Measurements from ENCODE around the gene SBNO1. TPM values are rescaled to one million over a fixed set of nuclear protein-coding genes. Genes with fewer than 3 reads are reported as not detected.
A peak's percentile ranks its signal among the peaks of the same experiment; 100 is the strongest.
"Not testable (repeated sequence)": the region's sequence is repeated elsewhere in the genome, so short reads cannot be mapped to it uniquely, and the experiment has no call there.

SBNO1 gene
- total RNA-seq, 2 donors from 2014 or later = 59.8 to 64.0 TPM

DNA sequence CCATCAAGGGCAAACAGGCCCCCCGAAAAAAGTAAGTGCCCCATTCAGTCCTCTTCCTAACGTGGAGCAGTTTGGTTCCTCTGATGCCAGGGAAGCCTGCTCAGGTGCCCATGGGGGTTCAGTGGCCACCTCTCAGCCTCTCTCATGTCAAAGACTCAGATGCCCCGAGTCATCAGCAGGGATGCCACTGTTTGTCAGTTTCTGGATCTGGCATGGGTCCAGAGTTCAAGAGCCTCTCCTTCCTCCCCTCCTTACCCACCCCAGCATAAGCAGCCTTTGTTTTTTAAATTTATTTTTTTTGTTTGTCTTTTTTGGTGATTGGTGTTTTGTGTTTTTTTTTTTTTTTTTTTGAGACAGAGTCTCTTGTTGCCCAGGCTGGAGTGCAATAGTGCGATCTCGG lies 30.6 kb upstream of the SBNO1 start:
- Mint-ChIP-seq H3K4me3 (no peak overlapping the region), H3K27ac (no peak overlapping the region), H3K9me3 (no peaks in the 10 kb centered on the region), H3K27me3 (no peaks in the 10 kb centered on the region), H3K36me3 (ENCODE audit: low read depth) (peaks cover 89% of the 10 kb centered on the region), H3K4me1 (peaks cover 13% of the 10 kb centered on the region)
- ATAC-seq (replicated peaks) = no peak

- peaks cover 89% of the 10 kb centered on the region for H3K36me3 Mint-ChIP-seq (ENCODE audit: low read depth)
- H3K27me3 Mint-ChIP-seq = no peaks in the 10 kb centered on the region
- H3K4me3 Mint-ChIP-seq = no peak overlapping the region
- H3K9me3 Mint-ChIP-seq = no peaks in the 10 kb centered on the region
- peaks cover 10% of the 10 kb centered on the region for H3K4me1 Mint-ChIP-seq
- ATAC-seq (replicated peaks) = no peak
- no peak overlapping the region for H3K27ac Mint-ChIP-seq
Measured at GRCh38 chr12:123393747-123394146, 29.1 kb upstream of the SBNO1 start.

GRCh38 chr12:123391546-123392343 lies 27.1 kb upstream of the SBNO1 start:
- Mint-ChIP-seq H3K4me3 (peak overlapping the region; percentile 82), H3K9me3 (no peaks in the 10 kb centered on the region), H3K27me3 (no peaks in the 10 kb centered on the region), H3K27ac (peak overlapping the region; percentile 72), H3K36me3 (ENCODE audit: low read depth) (peaks cover 70% of the 10 kb centered on the region), H3K4me1 (peaks cover 16% of the 10 kb centered on the region)
- ATAC-seq (replicated peaks) = no peak

DNA sequence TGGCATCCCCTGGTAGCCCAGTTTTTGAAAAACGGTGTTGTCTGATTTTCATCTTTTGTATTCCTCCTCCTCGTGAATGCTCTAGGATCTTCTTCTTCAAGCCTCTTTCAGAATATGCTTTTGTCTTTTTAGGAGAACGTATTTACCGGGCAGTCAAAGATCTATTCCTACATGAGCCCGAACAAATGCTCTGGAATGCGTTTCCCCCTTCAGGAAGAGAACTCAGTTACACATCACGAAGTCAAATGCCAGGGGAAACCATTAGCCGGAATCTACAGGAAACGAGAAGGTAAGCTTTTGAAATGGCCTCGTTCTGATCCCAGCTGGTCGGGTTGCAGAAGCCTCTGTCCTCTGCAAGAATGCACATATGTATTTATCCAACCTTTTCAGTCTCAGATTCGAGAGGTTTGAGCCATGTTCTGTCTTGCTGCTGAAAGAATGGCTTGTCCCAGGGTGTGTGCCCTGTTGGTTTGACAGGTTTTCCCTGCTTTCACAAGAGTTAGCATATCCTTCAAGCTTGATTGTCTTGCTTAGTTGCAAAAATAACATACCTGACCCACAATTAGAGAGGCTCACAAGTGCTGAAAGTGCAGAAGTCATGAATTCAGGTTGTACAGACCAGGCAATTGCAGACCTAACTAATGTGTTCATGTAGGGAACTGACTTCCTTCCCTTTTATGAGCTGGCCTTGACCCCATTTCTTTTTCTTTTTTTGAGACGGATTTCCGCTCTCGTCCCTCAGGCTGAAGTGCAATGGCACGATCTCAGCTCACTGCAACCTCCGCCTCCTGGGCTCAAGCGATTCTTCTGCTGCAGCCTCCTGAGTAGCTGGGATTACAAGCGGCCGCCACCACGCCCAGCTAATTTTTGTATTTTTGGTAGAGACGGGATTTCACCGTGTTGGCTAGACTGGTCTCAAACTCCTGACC lies 26.1 kb upstream of the SBNO1 start:
- Mint-ChIP-seq H3K27ac (peak overlapping the region; percentile 72), H3K36me3 (ENCODE audit: low read depth) (peaks cover 60% of the 10 kb centered on the region), H3K27me3 (no peaks in the 10 kb centered on the region), H3K4me1 (peaks cover 16% of the 10 kb centered on the region), H3K4me3 (peak overlapping the region; percentile 82), H3K9me3 (no peaks in the 10 kb centered on the region)
- ATAC-seq (replicated peaks) = no peak

DNA sequence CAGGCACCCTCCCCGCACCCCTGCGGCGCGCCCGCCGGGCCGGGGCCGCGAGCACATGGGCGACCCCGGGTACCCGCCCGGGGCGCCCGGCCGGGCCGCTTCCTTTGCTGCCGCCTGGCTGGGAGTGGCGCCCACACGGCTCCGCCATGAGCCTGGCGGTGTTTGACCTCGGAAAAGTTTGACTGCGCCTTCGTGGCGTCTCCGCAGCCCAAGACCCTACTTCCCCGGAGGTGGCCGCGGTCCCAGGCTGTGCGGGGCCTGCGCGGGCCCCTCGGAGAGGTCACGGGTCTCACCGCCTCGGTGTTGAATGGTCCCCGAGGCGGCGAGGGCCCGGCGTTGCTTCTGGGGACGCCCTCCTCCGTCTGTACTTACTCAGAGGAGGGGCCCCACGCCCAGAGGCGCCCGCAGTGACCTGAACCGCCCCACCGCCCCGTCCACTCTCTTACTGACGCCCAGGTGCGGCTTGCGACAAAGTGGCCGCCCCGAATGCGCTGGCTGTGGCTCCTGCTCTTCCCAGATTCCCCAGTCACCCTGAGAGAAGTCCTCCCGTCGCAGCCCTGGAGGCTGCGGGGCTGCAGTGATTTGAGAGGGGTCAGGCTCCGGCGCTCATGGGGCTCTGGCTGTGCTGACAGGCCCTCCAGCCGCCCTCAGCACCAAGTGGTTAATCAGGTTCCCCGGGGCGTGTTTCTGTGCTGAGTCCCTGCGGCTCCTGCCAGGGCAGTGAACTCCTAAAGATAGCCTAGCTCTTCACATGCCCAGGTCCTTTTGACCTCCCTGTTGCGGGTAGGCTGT lies 25.1 kb upstream of the SBNO1 start:
- H3K4me3 Mint-ChIP-seq = peak overlapping the region; percentile 82
- peak; percentile 15 for ATAC-seq (replicated peaks)
- H3K36me3 Mint-ChIP-seq (ENCODE audit: low read depth) = peaks cover 50% of the 10 kb centered on the region
- H3K4me1 Mint-ChIP-seq = peaks cover 16% of the 10 kb centered on the region
- no peaks in the 10 kb centered on the region for H3K9me3 Mint-ChIP-seq
- H3K27ac Mint-ChIP-seq = peak overlapping the region; percentile 51
- no peaks in the 10 kb centered on the region for H3K27me3 Mint-ChIP-seq

DNA sequence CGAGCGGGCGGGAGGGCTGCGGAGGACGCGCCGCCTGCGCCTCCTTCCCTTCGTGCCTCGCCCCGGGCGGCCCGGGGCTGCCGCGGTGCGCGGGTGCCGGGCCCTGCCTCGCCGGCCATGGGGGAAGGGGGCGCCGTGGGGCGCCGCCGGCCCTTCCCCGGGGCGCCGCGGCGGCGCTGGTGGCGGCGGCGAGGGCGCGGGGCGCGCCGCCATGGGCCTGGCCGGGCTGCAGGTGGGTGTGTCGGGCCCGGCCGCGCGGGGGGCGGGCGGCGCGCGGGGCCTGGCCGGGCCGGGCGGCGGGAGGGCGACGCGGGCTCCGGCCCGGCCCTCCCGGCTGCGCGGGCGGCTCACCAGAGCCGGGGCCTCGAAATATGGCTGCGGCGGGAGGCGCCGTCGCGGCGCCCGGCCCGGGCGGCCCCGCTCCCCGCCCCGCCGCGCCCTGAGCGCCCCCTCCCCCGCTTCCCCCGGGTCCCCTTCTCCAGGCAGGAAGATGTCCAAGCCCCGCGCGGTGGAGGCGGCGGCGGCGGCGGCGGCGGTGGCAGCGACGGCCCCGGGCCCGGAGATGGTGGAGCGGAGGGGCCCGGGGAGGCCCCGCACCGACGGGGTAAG lies 24.4 kb upstream of the SBNO1 start:
- Mint-ChIP-seq H3K4me3 (no peak overlapping the region), H3K27me3 (no peaks in the 10 kb centered on the region), H3K27ac (no peak overlapping the region), H3K4me1 (peaks cover 16% of the 10 kb centered on the region), H3K9me3 (no peaks in the 10 kb centered on the region), H3K36me3 (ENCODE audit: low read depth) (peaks cover 44% of the 10 kb centered on the region)
- ATAC-seq (replicated peaks) = no peak

GRCh38 chr12:123388177-123388950 lies 23.7 kb upstream of the SBNO1 start:
- Mint-ChIP-seq H3K4me3 (peak overlapping the region; percentile 80), H3K9me3 (no peaks in the 10 kb centered on the region), H3K36me3 (ENCODE audit: low read depth) (peaks cover 37% of the 10 kb centered on the region), H3K4me1 (peaks cover 16% of the 10 kb centered on the region), H3K27ac (peak overlapping the region; percentile 81), H3K27me3 (no peaks in the 10 kb centered on the region)
- peak; percentile 55 for ATAC-seq (replicated peaks)

- no peaks in the 10 kb centered on the region for H3K9me3 Mint-ChIP-seq
- peaks cover 16% of the 10 kb centered on the region for H3K4me1 Mint-ChIP-seq
- no peak for ATAC-seq (replicated peaks)
- H3K36me3 Mint-ChIP-seq (ENCODE audit: low read depth) = peaks cover 30% of the 10 kb centered on the region
- peak overlapping the region; percentile 80 for H3K4me3 Mint-ChIP-seq
- H3K27me3 Mint-ChIP-seq = no peaks in the 10 kb centered on the region
- peak overlapping the region; percentile 81 for H3K27ac Mint-ChIP-seq
Measured at GRCh38 chr12:123387508-123388176, 23.0 kb upstream of the SBNO1 start.

- H3K27ac Mint-ChIP-seq; H3K9me3 Mint-ChIP-seq; H3K27me3 Mint-ChIP-seq; H3K4me1 Mint-ChIP-seq; H3K4me3 Mint-ChIP-seq; ATAC-seq (replicated peaks); H3K36me3 Mint-ChIP-seq (ENCODE audit: low read depth): not testable (repeated sequence)
Measured at GRCh38 chr12:123385536-123385935, 20.9 kb upstream of the SBNO1 start.

GRCh38 chr12:123384994-123385376 lies 20.3 kb upstream of the SBNO1 start:
- ATAC-seq (replicated peaks) = no peak
- H3K27me3 Mint-ChIP-seq = no peaks in the 10 kb centered on the region
- no peaks in the 10 kb centered on the region for H3K9me3 Mint-ChIP-seq
- H3K4me3 Mint-ChIP-seq = peak overlapping the region; percentile 89
- H3K4me1 Mint-ChIP-seq = peaks cover 6% of the 10 kb centered on the region
- peaks cover 4% of the 10 kb centered on the region for H3K36me3 Mint-ChIP-seq (ENCODE audit: low read depth)
- no peak overlapping the region for H3K27ac Mint-ChIP-seq

GRCh38 chr12:123384318-123384993 lies 19.8 kb upstream of the SBNO1 start:
- Mint-ChIP-seq H3K27ac (peak overlapping the region; percentile 76), H3K27me3 (no peaks in the 10 kb centered on the region), H3K9me3 (no peaks in the 10 kb centered on the region), H3K4me1 (peaks cover 6% of the 10 kb centered on the region), H3K4me3 (peak overlapping the region; percentile 89), H3K36me3 (ENCODE audit: low read depth) (no peaks in the 10 kb centered on the region)
- no peak for ATAC-seq (replicated peaks)

GRCh38 chr12:123382684-123383083 lies 18.0 kb upstream of the SBNO1 start:
- Mint-ChIP-seq H3K27ac (no peak overlapping the region), H3K36me3 (ENCODE audit: low read depth) (no peaks in the 10 kb centered on the region), H3K27me3 (no peaks in the 10 kb centered on the region), H3K4me1 (no peaks in the 10 kb centered on the region), H3K9me3 (no peaks in the 10 kb centered on the region), H3K4me3 (peak overlapping the region; percentile 89)
- ATAC-seq (replicated peaks) = no peak

All from activated T-helper 17 cell treated with anti-CD3 and anti-CD28 coated beads, Interleukin-2, amount 50 U/mL, for 72 hours (primary cell).